KMS-11 (cell line): Measurements from ENCODE around the gene MTHFSD.

ENCODE experiments used
- H2AFZ ChIP-seq: fragments of 200-600 bp; sonication (generic); 2 replicates; pipeline ENCODE4 v1.6.1; 2016; ENCODE audit warnings: antibody characterized with exemption, mixed run types, low read depth
- H3K27ac ChIP-seq: fragments of 200-600 bp; sonication (generic); 2 replicates; pipeline ENCODE4 v1.6.1; 2016; ENCODE audit warnings: mild to moderate bottlenecking, mixed run types
- H3K27me3 ChIP-seq: fragments of 200-600 bp; sonication (generic); 2 replicates; pipeline ENCODE4 v1.6.1; 2017; ENCODE audit warnings: mild to moderate bottlenecking, low read depth, mixed run types, moderate library complexity; ENCODE audit not compliant: insufficient read depth
- H3K36me3 ChIP-seq: fragments of 200-600 bp; sonication (generic); 2 replicates; pipeline ENCODE4 v1.6.1; 2017; ENCODE audit warnings: mild to moderate bottlenecking, mixed run types; ENCODE audit not compliant: insufficient read depth
- H3K4me1 ChIP-seq: fragments of 200-600 bp; sonication (generic); 2 replicates; pipeline ENCODE4 v1.6.1; 2016; ENCODE audit warnings: mild to moderate bottlenecking, low read depth, mixed run types; ENCODE audit not compliant: poor library complexity, severe bottlenecking
- H3K4me2 ChIP-seq: fragments of 200-600 bp; sonication (generic); 2 replicates; pipeline ENCODE4 v1.7.0; 2016; ENCODE audit warnings: mild to moderate bottlenecking, mixed run types
- H3K4me3 ChIP-seq: fragments of 200-600 bp; sonication (generic); IDR thresholded peaks from 2 replicates; pipeline ENCODE4 v1.6.1; 2017; ENCODE audit warnings: low read depth, low read length, mixed read lengths; ENCODE audit not compliant: insufficient read depth
- H3K79me2 ChIP-seq: fragments of 200-600 bp; sonication (generic); 2 replicates; pipeline ENCODE4 v1.6.1; 2016; ENCODE audit warnings: low read depth, mixed run types; ENCODE audit not compliant: insufficient read depth
- H3K9ac ChIP-seq: fragments of 200-600 bp; sonication (generic); 2 replicates; pipeline ENCODE4 v1.6.1; 2016; ENCODE audit warnings: mild to moderate bottlenecking, mixed run types
- H4K20me1 ChIP-seq: fragments of 200-600 bp; sonication (generic); 2 replicates; pipeline ENCODE4 v1.6.1; 2016; ENCODE audit warnings: mild to moderate bottlenecking, mixed run types; ENCODE audit not compliant: insufficient read depth
- CTCF ChIP-seq: fragments of 200-600 bp; sonication (generic); conservative IDR thresholded peaks from 2 replicates; pipeline ENCODE4 v1.6.1; 2017; ENCODE audit warnings: low read depth, mild to moderate bottlenecking, antibody characterized with exemption, low read length, moderate library complexity, mixed read lengths

The MTHFSD gene

GRCh38 chr16:86587487-86587886 lies 32.5 kb upstream of the MTHFSD start:
- no peak for TF ChIP-seq CTCF
- Histone ChIP-seq H4K20me1 (no peaks in the 10 kb centered on the region), H2AFZ (no peak overlapping the region), H3K36me3 (no peaks in the 10 kb centered on the region), H3K4me1 (no peaks in the 10 kb centered on the region), H3K4me3 (no peak overlapping the region), H3K9ac (no peak overlapping the region), H3K79me2 (no peaks in the 10 kb centered on the region), H3K27ac (no peak overlapping the region), H3K4me2 (no peak overlapping the region), H3K27me3 (peaks cover 4% of the 10 kb centered on the region; the same call in 1 of the 2 replicates)

- H3K36me3 ChIP-seq = no peaks in the 10 kb centered on the region
- H3K4me1 ChIP-seq = no peaks in the 10 kb centered on the region
- no peaks in the 10 kb centered on the region for H3K79me2 ChIP-seq
- no peak overlapping the region for H2AFZ ChIP-seq
- TF ChIP-seq CTCF = no peak
- no peak overlapping the region for H3K4me3 ChIP-seq
- H3K27ac ChIP-seq = no peak overlapping the region
- H3K9ac ChIP-seq = no peak overlapping the region
- H4K20me1 ChIP-seq = no peaks in the 10 kb centered on the region
- no peak overlapping the region for H3K4me2 ChIP-seq
- peaks cover 4% of the 10 kb centered on the region; the same call in 1 of the 2 replicates for H3K27me3 ChIP-seq
Observed at GRCh38 chr16:86585821-86586611, 31.0 kb upstream of the MTHFSD start.

- Histone ChIP-seq H4K20me1 (no peaks in the 10 kb centered on the region), H3K27ac (no peak overlapping the region), H3K4me1 (no peaks in the 10 kb centered on the region), H3K4me2 (no peak overlapping the region), H3K79me2 (no peaks in the 10 kb centered on the region), H3K36me3 (no peaks in the 10 kb centered on the region), H3K4me3 (no peak overlapping the region), H3K9ac (no peak overlapping the region), H3K27me3 (peaks cover 4% of the 10 kb centered on the region; the same call in 1 of the 2 replicates), H2AFZ (no peak overlapping the region)
- no peak for TF ChIP-seq CTCF
Observed at GRCh38 chr16:86584726-86585721, 30.0 kb upstream of the MTHFSD start.

- no peak overlapping the region for H3K4me2 ChIP-seq
- no peak overlapping the region for H3K9ac ChIP-seq
- H2AFZ ChIP-seq = no peak overlapping the region
- H4K20me1 ChIP-seq = no peaks in the 10 kb centered on the region
- no peak overlapping the region for H3K4me3 ChIP-seq
- H3K4me1 ChIP-seq = no peaks in the 10 kb centered on the region
- H3K27me3 ChIP-seq = peaks cover 4% of the 10 kb centered on the region; the same call in 1 of the 2 replicates
- H3K79me2 ChIP-seq = no peaks in the 10 kb centered on the region
- H3K36me3 ChIP-seq = no peaks in the 10 kb centered on the region
- no peak overlapping the region for H3K27ac ChIP-seq
- TF ChIP-seq CTCF = no peak
Observed at GRCh38 chr16:86584071-86584685, 29.1 kb upstream of the MTHFSD start.
